Activated CD4-positive, alpha-beta T cell treated with anti-CD3 and anti-CD28 coated beads, Interleukin-2, Interleukin-6, amounts not matched to agents 100 ng/mL and 50 ng/mL, durations not matched to agents 16 hours and 8 hours (primary cell): ENCODE data around the gene MYO18A.
A peak's percentile ranks its signal among the peaks of the same experiment; 100 is the strongest.
"Not testable (repeated sequence)": the region's sequence is repeated elsewhere in the genome, so short reads cannot be mapped to it uniquely, and the experiment has no call there.

Experiments used
- DNase-seq: peaks from one replicate; pipeline ENCODE4 v3.0.0-alpha.2; 2020

Gene MYO18A

DNA sequence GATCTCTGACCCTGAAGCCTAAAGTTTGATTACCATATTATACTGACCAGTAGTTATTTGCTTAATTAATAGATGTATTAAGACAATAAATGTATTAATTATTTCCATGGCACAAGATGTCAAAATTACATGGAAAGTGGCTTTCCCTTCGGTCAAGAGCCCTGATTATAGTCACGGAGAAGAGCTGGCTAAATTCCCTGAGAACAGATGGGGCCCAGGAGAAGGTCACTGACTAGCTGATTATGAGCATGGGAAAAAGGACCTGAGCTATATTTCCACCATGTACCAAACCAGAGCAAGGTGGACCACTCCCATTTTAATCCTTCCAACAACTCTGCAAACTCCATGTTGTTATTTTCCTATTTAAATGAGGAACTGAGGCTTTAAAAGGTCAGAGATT lies 12.9 kb upstream of the MYO18A start:
- no peak for DNase-seq

DNA sequence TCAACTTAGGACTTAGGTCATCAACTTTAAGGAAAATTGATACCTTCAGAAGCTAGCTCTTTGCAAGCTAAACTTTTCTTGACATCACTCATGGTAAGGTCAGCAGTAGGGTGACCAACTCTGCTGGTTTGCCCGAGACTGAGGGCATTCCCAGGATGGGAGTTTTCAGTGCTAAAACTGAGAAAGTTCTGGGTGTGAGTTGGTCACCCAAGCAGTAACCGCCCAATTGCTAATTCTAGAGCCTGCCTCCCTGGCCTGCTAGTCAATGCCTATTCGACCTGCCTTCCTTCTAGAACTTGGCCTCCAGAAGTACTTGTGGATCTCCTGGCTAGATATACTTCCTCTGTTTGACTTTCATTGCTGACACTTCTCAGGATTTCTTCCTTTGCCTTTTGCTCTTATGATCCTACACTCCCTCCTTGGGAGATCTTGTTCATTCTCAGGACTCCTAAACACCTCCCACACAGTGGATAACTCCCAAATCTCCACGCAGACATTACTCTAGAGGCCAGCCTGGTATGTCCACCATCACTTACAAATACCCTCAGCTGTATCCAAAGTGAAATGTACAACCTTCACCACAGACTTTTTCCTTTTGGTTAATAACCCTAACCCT lies 10.5 kb upstream of the MYO18A start:
- no peak for DNase-seq

DNA sequence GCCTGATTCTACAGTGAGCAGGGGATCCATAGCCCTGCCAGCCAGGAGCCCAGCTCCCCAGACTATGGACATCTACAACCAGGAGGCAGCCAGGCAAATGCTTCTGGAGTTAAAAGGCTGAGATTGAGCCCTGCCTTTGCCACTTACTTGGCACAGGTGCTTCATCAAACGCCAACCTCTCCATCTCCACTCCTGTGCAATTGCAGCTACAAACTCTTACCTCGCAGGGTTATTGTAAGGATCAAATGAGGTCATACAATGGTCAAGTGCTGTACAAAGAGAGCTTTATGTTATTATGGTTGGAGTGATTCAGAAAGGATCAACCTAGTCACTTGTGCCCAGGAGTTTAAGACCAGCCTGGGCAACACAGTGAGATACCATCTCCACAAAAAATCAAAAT lies 9.8 kb upstream of the MYO18A start:
- no peak for DNase-seq

DNA sequence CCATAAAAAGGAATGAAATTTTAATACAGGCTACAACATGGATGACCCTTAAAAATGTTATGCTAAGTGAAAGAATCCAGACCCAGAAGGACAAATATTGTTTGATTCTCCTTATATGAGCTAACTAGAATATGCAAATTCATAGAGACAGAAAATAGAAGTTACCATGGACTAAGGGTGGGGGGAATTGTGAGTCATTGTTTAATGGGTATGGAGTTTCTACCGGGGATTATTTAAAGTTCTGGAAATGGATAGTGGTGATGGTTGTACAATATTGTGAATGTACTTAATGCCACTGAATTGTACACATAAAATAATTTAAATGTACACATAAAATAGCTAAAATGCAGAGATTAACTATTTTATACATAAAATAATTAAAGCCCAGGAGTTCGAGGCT lies 9.2 kb upstream of the MYO18A start:
- DNase-seq: no peak

DNA sequence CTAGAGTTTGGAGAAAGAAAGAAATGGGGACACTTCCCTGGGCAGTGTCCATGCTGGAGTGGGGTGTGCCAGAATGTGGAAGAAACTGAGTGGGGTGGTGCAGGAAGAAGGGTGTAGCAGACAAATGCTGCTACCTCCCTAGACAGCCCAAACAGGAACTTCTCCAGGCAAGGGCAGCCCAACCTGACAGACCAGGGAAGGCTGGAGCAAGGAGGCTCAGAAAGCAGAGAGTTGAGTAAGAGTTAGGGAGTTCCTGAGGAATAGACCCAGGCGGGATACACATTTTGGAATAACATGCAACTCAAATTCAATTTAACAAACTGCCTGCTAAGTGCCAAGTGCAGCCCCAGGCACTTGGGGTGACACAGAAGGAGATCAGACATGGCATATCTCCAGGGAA lies 1.0 kb upstream of the MYO18A start:
- no peak for DNase-seq

DNA sequence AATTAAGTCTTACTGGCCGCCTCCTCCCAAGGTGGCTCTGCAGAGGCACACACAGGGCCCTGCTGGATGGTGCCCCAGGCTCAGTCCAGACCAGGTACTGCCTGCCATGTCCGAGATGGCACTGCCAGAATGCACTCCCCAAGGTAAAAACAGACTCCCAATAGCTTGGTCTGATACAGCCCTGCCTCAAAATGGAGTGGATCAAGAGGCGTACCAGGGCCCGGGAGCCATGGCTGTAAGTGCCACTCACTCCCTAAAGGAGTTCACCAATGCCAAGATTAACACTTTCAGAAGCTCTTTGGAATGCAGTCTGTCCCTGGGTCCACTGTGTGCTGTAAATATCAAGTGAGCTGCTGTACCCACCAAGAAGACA lies 576 bp upstream of the MYO18A start:
- DNase-seq: no peak

DNA sequence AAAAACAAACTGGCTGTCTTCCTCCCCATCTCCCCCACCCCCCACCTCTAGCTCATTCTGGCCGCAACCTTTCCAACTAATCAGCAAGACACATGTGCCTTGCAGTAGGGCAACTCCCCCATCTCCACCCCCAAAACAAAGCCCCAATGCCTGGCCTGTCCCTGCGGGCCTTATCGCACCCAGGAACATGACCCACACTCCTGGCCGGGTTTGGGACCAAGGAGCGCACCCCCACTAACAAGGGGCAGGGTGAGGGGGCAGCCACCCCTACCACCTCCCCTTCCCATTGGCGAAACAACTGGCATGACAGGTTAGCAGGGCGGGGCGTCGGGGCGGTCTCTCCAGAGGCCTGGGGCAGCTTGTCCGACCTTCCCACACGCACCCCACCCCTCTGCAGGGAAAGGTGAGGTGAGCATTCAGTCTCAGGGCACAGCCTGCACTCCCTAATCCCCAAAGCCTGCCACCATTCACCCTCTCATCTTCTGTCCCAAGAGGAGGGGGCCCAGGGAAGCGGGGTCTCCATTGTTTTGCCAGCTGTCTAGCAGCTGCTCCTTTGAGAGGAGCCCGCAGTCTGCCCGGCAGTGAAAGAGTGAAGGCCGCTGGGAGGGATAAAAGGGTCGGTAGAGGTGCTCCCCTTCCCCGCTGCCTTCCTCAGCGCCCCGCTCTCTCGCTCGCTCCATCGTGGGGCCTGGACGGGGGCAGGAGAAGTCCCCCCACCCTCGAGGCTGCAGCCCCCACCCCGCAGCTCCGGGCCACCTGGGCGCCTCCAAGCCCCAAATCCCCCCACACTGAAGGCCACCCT lies 765 bp downstream of the MYO18A start:
- DNase-seq: no peak

DNA sequence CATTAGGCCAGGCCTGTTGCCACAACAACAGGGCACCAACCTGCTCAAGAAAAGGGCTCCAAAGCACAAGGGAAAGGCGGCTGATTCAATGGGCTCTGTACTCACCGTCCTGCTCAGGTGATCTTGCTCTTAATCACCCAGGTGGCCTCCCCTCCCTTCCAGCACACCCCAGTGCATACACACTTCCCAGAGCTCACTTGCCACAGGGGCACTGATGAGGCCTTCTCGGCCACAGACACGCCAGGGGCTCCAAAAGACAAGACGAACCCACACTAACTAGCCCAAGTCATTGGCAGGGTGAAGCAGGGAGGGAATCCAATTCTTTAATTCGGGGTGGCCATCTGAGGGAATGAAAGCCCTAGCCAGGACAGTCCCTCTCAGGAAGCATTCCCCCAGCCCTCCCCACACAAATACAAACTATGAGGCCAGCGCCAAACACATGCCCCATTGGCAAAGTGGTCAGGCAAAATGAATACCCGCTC lies 1.4 kb downstream of the MYO18A start:
- DNase-seq: no peak

DNA sequence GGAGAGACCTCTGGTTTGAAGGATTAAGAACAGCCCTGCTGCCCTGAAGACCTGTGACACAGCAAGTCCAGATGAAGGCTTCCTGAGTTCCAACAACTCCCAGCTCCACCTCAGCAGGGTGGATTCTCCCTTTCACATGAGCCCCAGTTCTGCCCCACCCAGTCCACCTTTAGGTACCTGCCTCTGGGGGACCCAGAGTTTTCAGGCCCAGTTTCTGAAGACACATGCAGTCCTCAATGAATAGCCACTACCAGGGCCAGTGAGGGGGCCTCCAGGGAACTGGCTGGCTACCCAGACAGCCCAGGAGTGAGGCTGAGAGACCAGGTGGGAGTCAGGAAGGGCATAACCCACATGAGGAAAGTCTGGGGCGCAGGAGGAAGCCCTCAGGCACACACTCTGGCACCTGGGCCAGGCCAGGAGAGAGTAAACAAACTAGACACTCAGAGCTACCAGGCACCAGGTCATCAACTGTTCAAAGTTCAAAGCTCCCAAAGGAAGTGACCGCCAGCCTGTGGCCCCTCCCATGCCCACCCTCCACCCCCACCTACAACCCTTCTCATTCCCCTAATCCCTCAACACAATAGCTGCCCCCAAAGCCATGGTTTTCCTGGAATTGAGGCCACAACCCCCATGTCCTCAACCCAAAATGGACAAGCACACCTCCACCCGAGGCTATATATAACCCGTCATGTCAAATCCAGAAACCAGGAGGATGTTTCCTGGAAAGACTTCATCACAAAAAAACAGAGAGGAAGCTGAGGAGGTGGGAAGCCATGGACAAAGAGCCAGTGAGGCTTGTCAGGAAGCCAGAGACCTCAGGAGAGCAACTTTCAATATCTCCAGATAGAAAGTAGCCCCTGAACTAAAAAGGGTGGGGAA lies 2.1 kb downstream of the MYO18A start:
- DNase-seq: no peak

DNA sequence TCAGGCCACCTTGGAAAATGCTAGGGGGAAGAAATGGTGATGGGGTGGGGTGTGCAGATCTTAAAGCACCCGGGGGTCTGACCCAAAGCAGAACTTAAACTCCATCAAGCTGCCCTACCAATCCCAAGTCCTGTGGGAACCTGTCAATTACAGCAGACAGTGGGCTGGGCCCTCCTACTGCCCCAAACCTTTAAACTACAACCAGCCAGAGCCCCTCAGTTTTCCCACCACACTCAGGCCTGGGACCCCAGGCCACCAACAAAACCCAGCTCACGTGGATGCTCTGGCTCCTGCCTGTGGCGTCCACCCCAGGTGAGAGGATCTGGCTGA lies 2.7 kb downstream of the MYO18A start:
- DNase-seq: no peak

DNA sequence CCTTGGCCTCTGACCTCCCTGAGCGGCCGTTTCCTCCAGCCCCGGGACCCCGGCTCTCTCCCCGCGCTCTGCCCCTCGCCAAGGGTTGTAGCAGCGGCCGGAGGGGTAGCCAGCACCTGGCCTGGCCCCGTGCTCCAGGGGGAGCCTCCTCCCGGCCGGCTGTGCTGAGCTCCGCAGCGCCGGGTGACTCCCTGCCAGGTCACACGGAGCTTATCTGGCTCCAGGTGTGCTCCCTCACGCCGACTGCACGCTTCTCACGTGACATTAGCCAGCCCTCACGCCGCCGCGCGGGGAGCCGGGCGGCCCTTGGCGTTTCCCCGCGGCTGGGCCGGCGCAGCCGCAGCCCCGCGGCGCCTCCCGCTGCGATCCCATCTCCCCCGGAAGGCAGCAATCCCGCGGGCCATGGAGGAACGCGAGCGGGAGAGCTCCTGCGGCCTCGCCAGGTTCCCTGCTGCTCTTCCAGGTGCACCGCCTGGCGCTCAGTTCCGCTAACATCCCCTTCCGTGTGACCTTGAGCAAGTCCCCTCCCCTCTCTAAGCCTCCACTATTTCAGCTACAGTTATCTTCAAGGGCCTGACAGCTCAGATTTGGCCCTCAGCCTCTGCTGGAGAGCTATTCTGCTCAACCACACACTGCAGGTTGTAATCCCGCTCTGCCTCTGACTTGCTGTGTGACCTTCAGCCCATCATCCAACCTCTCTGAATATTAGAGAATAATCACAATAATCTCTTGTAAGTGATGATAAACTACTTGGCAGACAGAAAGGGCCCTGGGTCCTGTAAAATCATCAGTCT lies 3.4 kb downstream of the MYO18A start:
- DNase-seq: peak; percentile 62

DNA sequence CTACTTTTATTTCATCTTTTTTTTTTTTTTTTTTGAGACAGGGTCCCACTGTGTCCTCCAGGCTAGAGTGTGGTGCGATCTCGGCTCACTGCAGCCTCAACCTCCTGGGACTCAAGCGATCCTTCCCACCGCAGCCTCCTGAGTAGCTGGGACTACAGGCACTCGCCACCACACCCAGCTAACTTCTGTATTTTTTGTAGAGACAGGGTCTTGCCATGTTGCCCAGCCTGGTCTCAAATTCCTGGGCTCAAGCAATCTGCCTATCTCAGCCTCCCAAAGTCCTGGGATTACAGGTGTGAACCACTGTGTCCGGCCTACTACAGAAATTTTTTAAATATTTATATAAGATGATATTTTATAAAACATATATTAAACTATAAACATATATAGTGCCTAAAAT lies 4.8 kb downstream of the MYO18A start:
- no peak for DNase-seq

DNA sequence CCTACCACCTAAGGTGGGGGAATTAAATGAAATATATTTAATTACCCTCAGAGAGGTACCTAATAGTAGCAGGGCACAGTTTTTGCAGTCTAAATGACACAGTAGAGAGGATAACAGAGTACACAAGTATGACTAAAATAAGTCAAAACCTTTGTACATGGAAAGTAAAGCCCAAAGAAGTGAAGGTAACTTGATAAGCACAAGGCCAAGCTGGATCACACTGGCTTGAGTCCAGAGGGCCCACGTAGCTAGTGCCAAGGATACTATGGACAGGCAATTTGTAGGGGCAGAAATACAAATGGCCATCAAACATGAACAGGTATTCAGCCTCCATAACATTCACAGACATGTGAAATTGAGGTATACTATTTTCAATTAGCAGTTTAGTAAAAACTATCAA lies 7.6 kb downstream of the MYO18A start:
- no peak for DNase-seq

DNA sequence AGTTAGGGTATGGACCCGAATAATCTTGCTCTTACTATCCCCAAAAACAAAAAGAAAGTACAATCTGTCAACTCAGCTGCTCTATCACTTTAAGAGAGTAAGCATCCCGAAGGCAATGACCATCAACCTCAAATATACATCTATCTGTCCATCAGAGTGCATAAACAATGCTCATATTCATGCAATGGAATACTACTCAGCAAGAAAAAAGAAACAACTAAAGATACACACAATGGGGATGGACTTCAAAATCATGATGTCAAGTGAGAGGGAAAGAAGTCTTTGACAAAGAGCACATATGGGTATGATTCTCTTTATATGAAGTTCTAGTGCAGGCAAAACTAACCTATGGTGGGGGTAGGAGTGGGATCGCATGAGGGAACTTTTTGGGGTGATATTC lies 9.5 kb downstream of the MYO18A start:
- DNase-seq: no peak

DNA sequence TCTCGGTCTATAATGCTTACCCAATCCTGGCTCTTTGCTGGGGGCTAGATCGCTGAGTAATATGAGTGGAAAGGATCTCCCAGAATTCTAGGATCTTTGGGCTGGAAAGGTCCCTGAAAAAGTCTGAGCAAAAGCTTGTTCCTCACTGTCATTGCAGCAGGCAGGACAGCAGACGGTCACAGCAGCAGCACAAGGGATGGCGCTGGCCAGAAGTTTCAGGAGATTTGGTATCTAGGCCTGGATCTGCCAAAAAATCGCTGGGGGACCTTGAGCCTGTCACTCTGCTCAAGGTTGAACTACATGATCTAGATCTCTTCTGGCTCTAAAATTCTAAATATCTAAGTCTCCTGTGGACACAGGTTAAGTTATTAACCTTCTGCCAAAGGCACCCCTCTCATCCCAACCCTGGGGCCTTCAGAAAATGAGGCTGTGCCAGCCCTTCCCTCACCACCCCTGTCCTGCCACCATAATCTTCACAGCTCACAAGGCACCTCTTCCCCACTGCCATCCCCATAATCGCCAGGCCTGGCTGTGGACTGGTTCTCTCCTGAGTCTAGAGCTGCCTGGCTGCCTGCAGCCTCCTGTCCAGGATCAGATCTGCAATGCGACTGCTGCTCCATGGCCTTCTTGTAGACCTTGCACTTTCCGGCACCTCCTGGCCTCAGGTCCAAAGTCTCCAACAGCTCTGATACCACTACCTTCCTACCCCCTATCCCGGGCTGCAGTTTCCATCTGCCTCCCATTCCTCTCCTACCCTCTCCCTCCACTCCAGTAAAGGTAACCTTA lies 10.2 kb downstream of the MYO18A start:
- no peak for DNase-seq

DNA sequence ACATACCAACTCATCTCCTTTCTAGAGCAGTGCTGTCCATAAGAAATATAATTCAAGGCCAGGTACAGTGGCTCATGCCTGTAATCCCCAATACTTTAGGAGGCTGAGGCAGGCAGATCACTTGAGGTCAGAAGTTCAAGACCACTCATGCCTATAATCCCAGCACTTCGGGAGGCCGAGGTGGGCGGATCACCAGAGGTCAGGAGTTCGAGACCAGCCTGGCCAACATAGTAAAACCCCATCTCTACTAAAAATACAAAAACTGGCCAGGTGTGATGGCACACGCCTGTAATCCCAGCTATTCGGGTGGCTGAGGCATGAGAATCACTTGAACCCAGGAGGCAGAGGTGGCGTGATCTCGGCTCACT lies 11.5 kb downstream of the MYO18A start:
- not testable (repeated sequence) for DNase-seq

DNA sequence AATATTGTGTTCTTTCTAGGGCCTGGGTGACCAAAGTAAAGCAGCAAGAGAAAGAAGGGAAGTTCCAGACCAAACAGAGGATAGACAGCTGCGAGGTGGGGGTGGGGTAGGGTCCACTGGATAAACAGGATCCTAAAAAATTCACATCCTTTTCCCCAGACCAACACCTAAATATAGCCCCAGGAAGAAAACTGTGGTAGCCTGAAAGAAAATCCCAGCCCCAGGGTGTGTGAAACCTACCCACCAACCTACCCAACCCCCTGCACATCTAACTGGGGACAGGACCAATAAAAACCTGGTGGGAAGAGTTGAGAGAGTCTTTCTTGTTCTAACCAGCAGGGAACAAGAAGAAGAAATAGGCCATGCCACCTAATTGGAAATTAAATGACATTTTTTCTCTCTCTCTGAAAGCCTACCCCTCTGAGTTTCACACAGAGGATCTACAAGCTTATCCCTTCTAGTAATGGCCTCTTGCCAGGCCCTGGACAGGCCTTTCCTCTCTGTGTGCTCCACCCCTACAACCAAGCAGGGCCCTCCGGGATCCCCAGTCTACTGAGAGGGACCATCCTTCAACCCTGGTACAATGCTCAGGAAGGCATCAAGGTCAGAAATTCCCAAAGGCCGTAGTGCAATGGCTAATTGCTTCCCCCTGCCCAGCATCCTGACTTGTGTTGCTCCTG lies 12.0 kb downstream of the MYO18A start:
- no peak for DNase-seq

DNA sequence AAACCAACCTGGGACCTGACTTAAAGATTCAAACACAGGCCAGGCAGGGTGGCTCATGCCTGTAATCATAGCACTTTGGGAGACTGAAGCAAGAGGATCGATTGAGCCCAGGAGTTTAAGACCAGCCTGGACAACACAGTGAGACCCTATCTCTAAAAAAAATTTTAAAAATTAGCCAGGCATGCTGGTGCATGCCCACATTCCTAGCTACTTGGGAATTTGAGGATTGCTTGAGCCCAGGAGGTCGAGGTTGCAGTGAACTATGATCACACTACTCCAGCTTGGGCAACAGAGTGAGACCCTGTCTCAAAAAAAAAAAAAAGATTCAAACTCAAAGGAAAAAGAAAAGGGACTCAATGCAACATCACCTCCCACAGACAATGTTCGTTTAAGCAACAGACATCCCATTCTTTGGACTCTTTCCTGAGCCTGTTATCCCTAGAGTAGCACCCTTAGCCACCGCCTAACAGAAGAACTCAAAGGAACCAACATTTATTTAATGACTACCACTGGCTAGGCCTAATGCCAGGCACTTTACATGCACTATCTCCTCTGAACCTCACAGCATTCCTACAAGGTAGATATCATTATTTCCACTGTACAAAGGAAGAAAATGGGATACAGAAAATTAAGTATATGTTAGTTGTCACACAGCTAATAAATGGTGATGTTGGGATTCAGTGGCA lies 12.7 kb downstream of the MYO18A start:
- no peak for DNase-seq

DNA sequence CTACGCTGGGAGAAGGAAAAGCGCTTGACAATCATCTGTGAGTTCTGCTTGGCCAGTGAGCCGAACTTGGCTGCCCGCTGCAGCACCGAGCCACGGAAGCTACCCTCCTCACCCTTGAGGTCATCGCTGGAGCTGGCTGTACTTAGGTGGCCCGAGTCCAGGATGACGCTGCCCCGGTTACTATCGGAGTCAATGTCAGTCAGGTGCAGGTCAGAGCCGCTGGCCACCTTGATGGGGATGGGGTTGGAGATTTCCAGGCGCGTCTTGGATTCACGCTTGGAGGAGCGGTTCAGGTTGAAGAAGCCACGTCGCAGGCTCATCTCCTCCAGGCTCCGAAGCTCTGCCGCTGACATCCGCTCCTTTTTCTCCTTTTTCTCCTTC lies 13.7 kb downstream of the MYO18A start:
- DNase-seq: no peak

DNA sequence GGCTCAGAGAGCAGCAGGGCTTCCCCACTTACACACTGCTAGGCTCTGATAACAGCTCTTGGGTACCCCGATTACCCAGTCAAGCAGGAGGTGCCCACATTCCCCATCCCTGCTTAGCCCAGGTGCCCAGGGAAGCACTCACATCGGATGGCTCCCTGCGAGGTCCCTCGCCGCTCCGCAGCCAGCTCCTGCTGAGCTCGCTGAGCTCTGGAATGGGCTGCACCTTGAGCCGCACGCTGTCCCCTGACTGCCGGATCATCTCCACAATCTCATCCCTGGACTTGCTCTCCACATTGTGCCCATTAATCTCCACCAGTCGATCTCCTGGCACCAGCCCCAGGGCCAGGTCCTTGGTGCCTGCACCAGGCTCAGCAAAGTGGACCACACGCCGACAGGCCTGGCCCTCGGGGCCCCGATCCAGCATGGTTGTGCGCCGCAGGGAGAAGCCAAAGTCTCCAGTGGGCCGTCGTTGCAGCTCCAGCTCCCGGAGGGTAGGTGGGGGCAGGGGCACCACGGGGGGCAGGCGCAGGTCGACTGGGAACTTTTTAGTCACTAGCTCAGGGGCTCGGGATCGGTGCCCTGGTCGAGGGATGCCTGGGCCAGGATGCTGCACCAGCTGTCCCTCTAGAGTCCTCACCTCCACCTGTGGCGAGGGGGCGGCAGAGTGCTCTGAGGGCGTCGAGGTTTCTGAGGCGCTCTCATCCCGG lies 14.2 kb downstream of the MYO18A start:
- DNase-seq: no peak
